Measurements from ENCODE around the gene PHPT1.

Gene PHPT1

GRCh38 chr9:136849960-136850865 is 1.0 kb downstream of the PHPT1 start:
- no peak for DNase-seq

- no peak for DNase-seq
Observed at GRCh38 chr9:136850866-136851775, 1.9 kb downstream of the PHPT1 start.

- DNase-seq, result no peak
Observed at GRCh38 chr9:136851941-136852663, 2.9 kb downstream of the PHPT1 start, which contains the start of gene MAMDC4. Gene MAMDC4 (plus strand): TSS chr9:136852346. CDS start chr9:136852417, 71 bp downstream.

GRCh38 chr9:136852664-136853595 is 3.7 kb downstream of the PHPT1 start:
- no peak for DNase-seq

- no peak for DNase-seq
Observed at GRCh38 chr9:136853596-136854112, 4.4 kb downstream of the PHPT1 start.

- DNase-seq, result no peak
Observed at GRCh38 chr9:136854113-136854841, 5.1 kb downstream of the PHPT1 start.

- no peak for DNase-seq
Observed at GRCh38 chr9:136854842-136855460, 5.7 kb downstream of the PHPT1 start.

GRCh38 chr9:136855461-136856078 is 6.4 kb downstream of the PHPT1 start:
- no peak for DNase-seq

- DNase-seq, result no peak
Observed at GRCh38 chr9:136856079-136856476, 6.9 kb downstream of the PHPT1 start.

GRCh38 chr9:136856541-136857141 is 7.4 kb downstream of the PHPT1 start:
- DNase-seq, result no peak

- DNase-seq, result no peak
Observed at GRCh38 chr9:136857166-136857565, 8.0 kb downstream of the PHPT1 start.

GRCh38 chr9:136857581-136858412 is 8.6 kb downstream of the PHPT1 start:
- no peak for DNase-seq

GRCh38 chr9:136858452-136858843 is 9.2 kb downstream of the PHPT1 start:
- no peak for DNase-seq

GRCh38 chr9:136858844-136859757 is 9.9 kb downstream of the PHPT1 start:
- no peak for DNase-seq

- DNase-seq, result no peak
Observed at GRCh38 chr9:136860529-136860928, 11.3 kb downstream of the PHPT1 start.

- no peak for DNase-seq
Observed at GRCh38 chr9:136860933-136861873, 12.0 kb downstream of the PHPT1 start.

All from activated naive CD4-positive, alpha-beta T cell treated with Interleukin-2 at 50 U/mL for 16 hours (primary cell).